HG03159 (cell line): ENCODE results near the gene REL.
"Not testable (repeated sequence)": the region's sequence is repeated elsewhere in the genome, so short reads cannot be mapped to it uniquely, and the experiment has no call there.

Experiments
- ATAC-seq: cut with Tn5 transposase; IDR thresholded peaks from one replicate; pipeline ENCODE4 v1.9.1; 2021; ENCODE audit warnings: mild to moderate bottlenecking, moderate library complexity; ENCODE audit not compliant: unreplicated experiment

The REL gene

GRCh38 chr2:60867007-60867406 lies 14.4 kb upstream of the REL start:
- no peak for ATAC-seq

GRCh38 chr2:60867848-60868247 lies 13.5 kb upstream of the REL start:
- peak; percentile 49 for ATAC-seq

- no peak for ATAC-seq
Observed at GRCh38 chr2:60868589-60869273, 12.6 kb upstream of the REL start.

- ATAC-seq: peak; percentile 40
Observed at GRCh38 chr2:60872510-60872928, 8.9 kb upstream of the REL start.

GRCh38 chr2:60873381-60873780 lies 8.0 kb upstream of the REL start:
- peak; percentile 83 for ATAC-seq

- ATAC-seq: no peak
Observed at GRCh38 chr2:60875520-60875919, 5.9 kb upstream of the REL start.

- ATAC-seq: no peak
Observed at GRCh38 chr2:60880643-60881046, 729 bp upstream of the REL start.

GRCh38 chr2:60882971-60883753 lies 1.8 kb downstream of the REL start:
- ATAC-seq: no peak

GRCh38 chr2:60883896-60884295 lies 2.5 kb downstream of the REL start:
- no peak for ATAC-seq

GRCh38 chr2:60884800-60885199 lies 3.4 kb downstream of the REL start:
- ATAC-seq: no peak

GRCh38 chr2:60885683-60886082 lies 4.3 kb downstream of the REL start:
- no peak for ATAC-seq

GRCh38 chr2:60886991-60887390 lies 5.6 kb downstream of the REL start:
- ATAC-seq: no peak

- no peak for ATAC-seq
Observed at GRCh38 chr2:60888853-60889252, 7.5 kb downstream of the REL start.

- ATAC-seq: not testable (repeated sequence)
Observed at GRCh38 chr2:60889581-60890392, 8.4 kb downstream of the REL start.

GRCh38 chr2:60890393-60890707 lies 9.0 kb downstream of the REL start:
- no peak for ATAC-seq

GRCh38 chr2:60891180-60891579 lies 9.8 kb downstream of the REL start:
- ATAC-seq: no peak

GRCh38 chr2:60898567-60898966 lies 17.2 kb downstream of the REL start:
- ATAC-seq: no peak

GRCh38 chr2:60899230-60899891 lies 18.0 kb downstream of the REL start:
- ATAC-seq: no peak

GRCh38 chr2:60899892-60900249 lies 18.5 kb downstream of the REL start:
- no peak for ATAC-seq

GRCh38 chr2:60901296-60901695 lies 19.9 kb downstream of the REL start:
- not testable (repeated sequence) for ATAC-seq

- ATAC-seq: not testable (repeated sequence)
Observed at GRCh38 chr2:60905867-60906266, 24.5 kb downstream of the REL start.
